Ishikawa (cell line): ENCODE results near the gene NXPH3.

ENCODE experiments used
- CEBPB ChIP-seq: IDR thresholded peaks from 2 replicates; pipeline ENCODE4 v1.6.1; 2012
- EP300 ChIP-seq: IDR thresholded peaks from 2 replicates; pipeline ENCODE4 v1.6.1; 2012; ENCODE audit warnings: borderline replicate concordance
- TAF1 ChIP-seq: IDR thresholded peaks from 2 replicates; pipeline ENCODE4 v1.6.1; 2012; ENCODE audit warnings: low read depth, mild to moderate bottlenecking
- TCF12 ChIP-seq: IDR thresholded peaks from 2 replicates; pipeline ENCODE4 v1.6.1; 2012; ENCODE audit warnings: low read depth
- TEAD4 ChIP-seq: IDR thresholded peaks from 2 replicates; pipeline ENCODE4 v1.6.1; 2012
- YY1 ChIP-seq: IDR thresholded peaks from 2 replicates; pipeline ENCODE4 v1.6.1; 2012; ENCODE audit warnings: low read depth
- TF ChIP-seq, protein P1 (sequence below): IDR thresholded peaks from 2 replicates; pipeline ENCODE4 v1.6.1; 2012; ENCODE audit warnings: low read depth, mild to moderate bottlenecking

- no peak for TF ChIP-seq CEBPB
- TF ChIP-seq, protein P1, sequence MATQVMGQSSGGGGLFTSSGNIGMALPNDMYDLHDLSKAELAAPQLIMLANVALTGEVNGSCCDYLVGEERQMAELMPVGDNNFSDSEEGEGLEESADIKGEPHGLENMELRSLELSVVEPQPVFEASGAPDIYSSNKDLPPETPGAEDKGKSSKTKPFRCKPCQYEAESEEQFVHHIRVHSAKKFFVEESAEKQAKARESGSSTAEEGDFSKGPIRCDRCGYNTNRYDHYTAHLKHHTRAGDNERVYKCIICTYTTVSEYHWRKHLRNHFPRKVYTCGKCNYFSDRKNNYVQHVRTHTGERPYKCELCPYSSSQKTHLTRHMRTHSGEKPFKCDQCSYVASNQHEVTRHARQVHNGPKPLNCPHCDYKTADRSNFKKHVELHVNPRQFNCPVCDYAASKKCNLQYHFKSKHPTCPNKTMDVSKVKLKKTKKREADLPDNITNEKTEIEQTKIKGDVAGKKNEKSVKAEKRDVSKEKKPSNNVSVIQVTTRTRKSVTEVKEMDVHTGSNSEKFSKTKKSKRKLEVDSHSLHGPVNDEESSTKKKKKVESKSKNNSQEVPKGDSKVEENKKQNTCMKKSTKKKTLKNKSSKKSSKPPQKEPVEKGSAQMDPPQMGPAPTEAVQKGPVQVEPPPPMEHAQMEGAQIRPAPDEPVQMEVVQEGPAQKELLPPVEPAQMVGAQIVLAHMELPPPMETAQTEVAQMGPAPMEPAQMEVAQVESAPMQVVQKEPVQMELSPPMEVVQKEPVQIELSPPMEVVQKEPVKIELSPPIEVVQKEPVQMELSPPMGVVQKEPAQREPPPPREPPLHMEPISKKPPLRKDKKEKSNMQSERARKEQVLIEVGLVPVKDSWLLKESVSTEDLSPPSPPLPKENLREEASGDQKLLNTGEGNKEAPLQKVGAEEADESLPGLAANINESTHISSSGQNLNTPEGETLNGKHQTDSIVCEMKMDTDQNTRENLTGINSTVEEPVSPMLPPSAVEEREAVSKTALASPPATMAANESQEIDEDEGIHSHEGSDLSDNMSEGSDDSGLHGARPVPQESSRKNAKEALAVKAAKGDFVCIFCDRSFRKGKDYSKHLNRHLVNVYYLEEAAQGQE = no peak
- TF ChIP-seq EP300 = no peak
- TF ChIP-seq TEAD4 = no peak
- TF ChIP-seq TAF1 = no peak
- no peak for TF ChIP-seq YY1
- TF ChIP-seq TCF12 = no peak
Observed at GRCh38 chr17:49572226-49572625, 3.4 kb upstream of the NXPH3 start.
